Thoracic aorta (tissue), 2 donors: ENCODE data around the gene CUX1. TPM values are rescaled to one million over a fixed set of nuclear protein-coding genes. Genes with fewer than 3 reads are reported as not detected.
"Not testable (repeated sequence)": the region's sequence is repeated elsewhere in the genome, so short reads cannot be mapped to it uniquely, and the experiment has no call there.

Experiments
- ATAC-seq: fragments of 150-250 bp; one replicate; pipeline ENCODE4 v1.8.0; 2017; ENCODE audit warnings: low read depth; ENCODE audit not compliant: insufficient number of reproducible peaks, low FRiP score
- DNase-seq: peaks from one replicate; pipeline ENCODE4 v3.0.0-alpha.2; 2020; ENCODE audit warnings: low spot score
- H3K27ac ChIP-seq, 2 donors: fragments of 200-600 bp; sonication (generic); 1 replicate in 1 of 2; 2 replicates in 1 of 2; pipeline ENCODE4 v1.5.1; 2016; ENCODE audit warnings: mild to moderate bottlenecking in 2 of 2, moderate library complexity in 2 of 2
- H3K27me3 ChIP-seq: fragments of 200-600 bp; sonication (generic); replicated peaks from 2 replicates; pipeline ENCODE4 v1.6.0; 2016; ENCODE audit warnings: mild to moderate bottlenecking; ENCODE audit not compliant: insufficient read depth
- H3K36me3 ChIP-seq: fragments of 200-600 bp; sonication (generic); one replicate; pipeline ENCODE4 v1.5.1; 2016
- H3K4me1 ChIP-seq, 2 donors: fragments of 200-600 bp; sonication (generic); 1 replicate in 1 of 2; 2 replicates in 1 of 2; pipeline versions ENCODE4 v1.5.1 to v1.6.0; 2016; ENCODE audit warnings: low read depth in 2 of 2, mild to moderate bottlenecking in 1 of 2; ENCODE audit not compliant: control insufficient read depth in 1 of 2
- H3K4me3 ChIP-seq: fragments of 200-600 bp; sonication (generic); 2 replicates; pipeline ENCODE4 v1.5.1; 2016; ENCODE audit warnings: mild to moderate bottlenecking
- H3K9me3 ChIP-seq: fragments of 200-600 bp; sonication (generic); 2 replicates; pipeline ENCODE4 v1.5.1; 2016
- CTCF ChIP-seq: fragments of 200-600 bp; sonication (generic); IDR thresholded peaks from one replicate; pipeline ENCODE4 v1.5.1; 2019; ENCODE audit warnings: antibody characterized with exemption
- total RNA-seq, 2 donors: library from RNA; depleted of rRNA; stranded (reverse); fragments of >200 nt; gene quantifications; one replicate each; pipeline versions ENCODE4 v1.1.0 to v1.2.3, GENCODE V29; 2016

CUX1 gene
- total RNA-seq, 2 donors from 2014 or later = 85.0 to 179 TPM

GRCh38 chr7:102132209-102132752, 314.9 kb downstream of the CUX1 start:
- Histone ChIP-seq H3K36me3 (no peaks in the 10 kb centered on the region), H3K4me1 (peaks cover 6 to 7% of the 10 kb centered on the region in 2 donors), H3K4me3 (no peak overlapping the region), H3K27me3 (no peaks in the 10 kb centered on the region), H3K27ac (no peak overlapping the region), H3K9me3 (no peaks in the 10 kb centered on the region)
- TF ChIP-seq CTCF = no peak
- ATAC-seq (no peak), DNase-seq (no peak)

- TF ChIP-seq CTCF = no peak
- Histone ChIP-seq H3K36me3 (no peaks in the 10 kb centered on the region), H3K4me1 (peaks cover 6 to 7% of the 10 kb centered on the region in 2 donors), H3K4me3 (no peak overlapping the region), H3K27me3 (no peaks in the 10 kb centered on the region), H3K9me3 (no peaks in the 10 kb centered on the region), H3K27ac (no peak overlapping the region)
- DNase-seq (no peak), ATAC-seq (no peak)
Observed at GRCh38 chr7:102138676-102139075, 321.2 kb downstream of the CUX1 start.

- no peak for DNase-seq
- Histone ChIP-seq H3K9me3 (no peaks in the 10 kb centered on the region), H3K27ac (no peak overlapping the region), H3K4me3 (no peak overlapping the region), H3K36me3 (no peaks in the 10 kb centered on the region), H3K4me1 (no peaks in the 10 kb centered on the region), H3K27me3 (no peaks in the 10 kb centered on the region)
- no peak for TF ChIP-seq CTCF
- no peak for ATAC-seq
Observed at GRCh38 chr7:102140952-102141370, 323.5 kb downstream of the CUX1 start.

GRCh38 chr7:102142433-102142832, 325.0 kb downstream of the CUX1 start:
- not testable (repeated sequence) for H3K27me3 ChIP-seq, H3K9me3 ChIP-seq, ATAC-seq, DNase-seq, H3K4me1 ChIP-seq, H3K27ac ChIP-seq, H3K36me3 ChIP-seq, H3K4me3 ChIP-seq

GRCh38 chr7:102146122-102146521, 328.7 kb downstream of the CUX1 start:
- no peak for ATAC-seq
- H3K27ac ChIP-seq = no peak overlapping the region
- no peak for TF ChIP-seq CTCF
- no peak overlapping the region for H3K4me3 ChIP-seq
- H3K9me3 ChIP-seq = no peaks in the 10 kb centered on the region
- no peaks in the 10 kb centered on the region for H3K27me3 ChIP-seq
- H3K36me3 ChIP-seq = no peaks in the 10 kb centered on the region
- no peaks in the 10 kb centered on the region for H3K4me1 ChIP-seq
- no peak for DNase-seq

- Histone ChIP-seq H3K27me3 (no peaks in the 10 kb centered on the region), H3K4me1 (no peaks in the 10 kb centered on the region), H3K4me3 (no peak overlapping the region), H3K36me3 (no peaks in the 10 kb centered on the region), H3K9me3 (no peaks in the 10 kb centered on the region), H3K27ac (no peak overlapping the region)
- TF ChIP-seq CTCF = no peak
- peak; percentile 46 for ATAC-seq
- no peak for DNase-seq
Observed at GRCh38 chr7:102147008-102147407, 329.6 kb downstream of the CUX1 start.
